Cardiac fibroblast (primary cell): Measurements from ENCODE around the gene RFX1.

Source experiments
- DNase-seq, 2 donors: peaks; one replicate each; pipeline versions ENCODE4 v3.0.0 to v3.0.0-alpha.2; 2010; ENCODE audit warnings: low read depth in 2 of 2
- H3K4me3 ChIP-seq, 2 donors: replicated peaks in 1 of 2; 1 replicate in 1 of 2; 2 replicates in 1 of 2; pipeline ENCODE4 v1.5.1; 2011; ENCODE audit warnings: low read depth in 2 of 2, low read length in 2 of 2, mild to moderate bottlenecking in 2 of 2, moderate library complexity in 1 of 2
- CTCF ChIP-seq: IDR thresholded peaks from one replicate; pipeline ENCODE4 v1.5.1; 2011; ENCODE audit warnings: low read depth, mild to moderate bottlenecking, low read length, inconsistent platforms

RFX1 gene

GRCh38 chr19:14000691-14001375, 5.3 kb downstream of the RFX1 start:
- H3K4me3 ChIP-seq, result no peak overlapping the region
- no peak for DNase-seq
- TF ChIP-seq CTCF, result no peak

GRCh38 chr19:13999085-13999484, 7.0 kb downstream of the RFX1 start:
- no peak for DNase-seq
- no peak overlapping the region for H3K4me3 ChIP-seq
- TF ChIP-seq CTCF, result no peak

GRCh38 chr19:13998426-13998825, 7.7 kb downstream of the RFX1 start:
- no peak for DNase-seq
- H3K4me3 ChIP-seq, result no peak overlapping the region
- TF ChIP-seq CTCF, result no peak

- TF ChIP-seq CTCF, result no peak
- no peak for DNase-seq
- no peak overlapping the region for H3K4me3 ChIP-seq
Measured at GRCh38 chr19:13997631-13997962, 8.5 kb downstream of the RFX1 start.

- TF ChIP-seq CTCF, result no peak
- no peak overlapping the region for H3K4me3 ChIP-seq
- DNase-seq, result no peak
Measured at GRCh38 chr19:13996928-13997630, 9.0 kb downstream of the RFX1 start.

GRCh38 chr19:13995878-13996765, 10.0 kb downstream of the RFX1 start:
- no peak for DNase-seq
- no peak for TF ChIP-seq CTCF
- no peak overlapping the region for H3K4me3 ChIP-seq
